Measurements from ENCODE around the gene PARN.

GRCh38 chr16:14530046-14530445 lies 100.0 kb downstream of the PARN start:
- TF ChIP-seq PKNOX1 (IDR thresholded peaks at IDR 0.05) (no peak), LEF1 (IDR thresholded peaks at IDR 0.05; ENCODE audit: borderline replicate concordance) (no peak), NFRKB (IDR thresholded peaks at IDR 0.05) (no peak), BHLHE40 (IDR thresholded peaks at IDR 0.05; ENCODE audit: borderline replicate concordance) (no peak), TARDBP (IDR thresholded peaks at IDR 0.05) (no peak), FOXM1 (IDR thresholded peaks at IDR 0.05; ENCODE audit: borderline replicate concordance) (no peak), HDGF (IDR thresholded peaks at IDR 0.05; ENCODE audit: borderline replicate concordance) (no peak), FOXK2 (IDR thresholded peaks at IDR 0.05) (no peak), ARNT (IDR thresholded peaks at IDR 0.05) (no peak), ELF4 (IDR thresholded peaks at IDR 0.05) (no peak), SP1 (IDR thresholded peaks at IDR 0.05) (no peak), CTBP1 (IDR thresholded peaks at IDR 0.05; ENCODE audit: borderline replicate concordance) (no peak)

All from HEK293T (cell line).